Calu3 (cell line): ENCODE data around the gene PCNT. TPM values are rescaled to one million over a fixed set of nuclear protein-coding genes. Genes with fewer than 3 reads are reported as not detected.

ENCODE experiments used
- BruUV-seq: library from RNA; stranded (reverse); fragments of 400-500 nt; replicated peaks from 2 replicates; lab custom pipeline; 2021; lab: Mats Ljungman, UMichigan
- CTCF ChIA-PET: fragments of 300-600 bp; sonication (Branson Sonifier 250); formaldehyde crosslinking; loops from one replicate; lab custom pipeline; 2022; ENCODE audit warnings: antibody characterized with exemption; lab: Charles Lee
- DNase-seq: peaks from one replicate; pipeline ENCODE4 v3.0.0; 2022
- H3K27ac Mint-ChIP-seq: one replicate; pipeline ENCODE4 v1.8.0; 2022; ENCODE audit warnings: mixed read lengths; ENCODE audit not compliant: unreplicated experiment
- H3K27me3 Mint-ChIP-seq: one replicate; pipeline ENCODE4 v1.8.0; 2022; ENCODE audit warnings: mixed read lengths; ENCODE audit not compliant: unreplicated experiment
- H3K36me3 Mint-ChIP-seq: one replicate; pipeline ENCODE4 v1.8.0; 2022; ENCODE audit warnings: mild to moderate bottlenecking, moderate library complexity, mixed read lengths; ENCODE audit not compliant: insufficient read depth, unreplicated experiment
- H3K4me1 Mint-ChIP-seq: one replicate; pipeline ENCODE4 v1.8.0; 2022; ENCODE audit warnings: mild to moderate bottlenecking, low read depth, mixed read lengths; ENCODE audit not compliant: unreplicated experiment
- H3K4me3 Mint-ChIP-seq: one replicate; pipeline ENCODE4 v1.8.0; 2022; ENCODE audit warnings: mild to moderate bottlenecking, low read depth, moderate library complexity, mixed read lengths; ENCODE audit not compliant: unreplicated experiment
- H3K9me3 Mint-ChIP-seq: one replicate; pipeline ENCODE4 v1.8.0; 2022; ENCODE audit warnings: low read depth, mixed read lengths; ENCODE audit not compliant: unreplicated experiment
- intact Hi-C: fragments of 100-400 bp; cut with micrococcal nuclease; formaldehyde crosslinking; loops from one replicate; pipeline ENCODE4 v1.10.0; 2022; ENCODE audit not compliant: unreplicated experiment
- total RNA-seq: library from RNA; stranded (reverse); gene quantifications from 2 replicates; pipeline ENCODE4 v1.2.3, GENCODE V29; 2022
- TF ChIP-seq, protein P1 (sequence below): fragments of 200-600 bp; IDR thresholded peaks from one replicate; pipeline ENCODE4 v1.8.0; 2022; ENCODE audit warnings: antibody characterized with exemption; ENCODE audit not compliant: unreplicated experiment

PCNT gene
- total RNA-seq, 1 experiment from 2014 or later: 32.2 TPM

DNA sequence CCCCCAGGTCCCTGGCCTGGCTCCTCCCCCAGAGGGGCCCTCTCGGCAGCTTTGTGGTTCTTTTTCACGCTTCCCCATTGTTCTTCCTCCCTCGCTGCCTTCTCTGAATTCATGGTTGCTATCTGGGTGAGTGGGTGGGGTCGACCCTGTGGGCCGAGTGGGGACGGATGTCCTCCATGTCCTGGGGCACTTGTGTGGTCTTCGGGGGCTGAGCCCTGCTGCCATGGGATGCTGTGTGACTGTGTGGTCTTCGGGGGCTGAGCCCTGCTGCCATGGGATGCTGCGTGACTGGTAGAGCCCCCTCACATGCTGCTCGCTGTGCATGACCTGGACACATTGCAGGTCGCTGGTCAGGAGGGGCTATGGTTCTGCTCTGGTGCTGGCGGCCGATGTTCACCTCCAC, 113.1 kb downstream of the PCNT start:
- no peak overlapping the region for H3K4me3 Mint-ChIP-seq
- H3K4me1 Mint-ChIP-seq: no peaks in the 10 kb centered on the region
- H3K27ac Mint-ChIP-seq: no peak overlapping the region
- peaks cover 22% of the 10 kb centered on the region for H3K36me3 Mint-ChIP-seq
- no peak for DNase-seq
- H3K27me3 Mint-ChIP-seq: no peaks in the 10 kb centered on the region
- intact Hi-C loops: no loop called here
- TF ChIP-seq, protein P1, sequence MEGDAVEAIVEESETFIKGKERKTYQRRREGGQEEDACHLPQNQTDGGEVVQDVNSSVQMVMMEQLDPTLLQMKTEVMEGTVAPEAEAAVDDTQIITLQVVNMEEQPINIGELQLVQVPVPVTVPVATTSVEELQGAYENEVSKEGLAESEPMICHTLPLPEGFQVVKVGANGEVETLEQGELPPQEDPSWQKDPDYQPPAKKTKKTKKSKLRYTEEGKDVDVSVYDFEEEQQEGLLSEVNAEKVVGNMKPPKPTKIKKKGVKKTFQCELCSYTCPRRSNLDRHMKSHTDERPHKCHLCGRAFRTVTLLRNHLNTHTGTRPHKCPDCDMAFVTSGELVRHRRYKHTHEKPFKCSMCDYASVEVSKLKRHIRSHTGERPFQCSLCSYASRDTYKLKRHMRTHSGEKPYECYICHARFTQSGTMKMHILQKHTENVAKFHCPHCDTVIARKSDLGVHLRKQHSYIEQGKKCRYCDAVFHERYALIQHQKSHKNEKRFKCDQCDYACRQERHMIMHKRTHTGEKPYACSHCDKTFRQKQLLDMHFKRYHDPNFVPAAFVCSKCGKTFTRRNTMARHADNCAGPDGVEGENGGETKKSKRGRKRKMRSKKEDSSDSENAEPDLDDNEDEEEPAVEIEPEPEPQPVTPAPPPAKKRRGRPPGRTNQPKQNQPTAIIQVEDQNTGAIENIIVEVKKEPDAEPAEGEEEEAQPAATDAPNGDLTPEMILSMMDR: no peak
- CTCF ChIA-PET: interaction anchor here (1.9 kb wide), 1 partner anchor 10 kb away, joined by 3 read pairs; no protein-coding TSS in a partner anchor
- H3K9me3 Mint-ChIP-seq: no peaks in the 10 kb centered on the region
- no TSS peak for BruUV-seq

DNA sequence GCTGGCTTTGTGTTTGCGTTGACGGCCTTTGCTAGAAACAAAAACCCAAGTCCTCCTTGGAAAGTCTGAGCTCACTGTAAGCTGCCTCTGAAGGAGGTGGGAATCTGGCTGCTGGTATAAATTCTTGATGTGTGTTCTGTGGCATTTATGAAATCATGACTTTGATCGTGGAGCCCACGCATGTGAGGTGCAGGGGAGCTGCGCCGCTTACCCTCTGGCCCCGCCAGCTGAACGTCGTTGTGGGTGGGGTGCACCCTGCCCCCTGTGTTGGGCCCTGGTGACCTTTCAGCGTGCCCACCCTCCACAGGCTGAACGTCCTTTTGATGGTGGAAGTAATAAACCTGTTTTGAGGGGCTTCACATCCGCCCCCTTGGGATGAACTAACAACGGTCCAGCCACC, 113.6 kb downstream of the PCNT start:
- Mint-ChIP-seq H3K4me3 (no peak overlapping the region), H3K27me3 (no peaks in the 10 kb centered on the region), H3K4me1 (no peaks in the 10 kb centered on the region), H3K9me3 (no peaks in the 10 kb centered on the region), H3K36me3 (peaks cover 24% of the 10 kb centered on the region), H3K27ac (no peak overlapping the region)
- intact Hi-C loops: no loop called here
- CTCF ChIA-PET: interaction anchor here (1.9 kb wide), 1 partner anchor 10 kb away, joined by 3 read pairs; no protein-coding TSS in a partner anchor
- no TSS peak for BruUV-seq
- TF ChIP-seq, protein P1: no peak
- no peak for DNase-seq

DNA sequence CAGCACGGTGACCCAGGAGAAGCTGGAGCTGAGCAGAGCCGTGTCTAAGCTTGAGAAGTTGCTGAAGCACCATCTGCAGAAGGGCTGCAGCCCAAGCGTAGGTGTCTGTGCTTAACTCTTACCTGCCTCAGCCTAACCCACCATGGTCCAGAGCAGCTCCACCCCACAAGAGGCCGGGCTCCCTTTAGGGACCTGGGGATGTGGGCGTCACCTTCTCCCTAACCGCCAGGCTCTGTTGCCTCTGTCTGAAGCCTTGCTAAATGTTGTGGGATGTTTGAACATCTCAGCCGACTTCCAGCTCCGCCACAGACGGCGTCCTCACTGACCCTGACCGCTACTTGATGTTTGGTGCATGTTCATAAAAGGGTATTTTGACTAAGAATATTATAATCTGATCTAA, 114.3 kb downstream of the PCNT start:
- CTCF ChIA-PET: interaction anchor here (0.6 to 1.9 kb wide), 2 partner anchors 11 to 59 kb away, joined by 3 read pairs; no protein-coding TSS in a partner anchor
- H3K27me3 Mint-ChIP-seq: no peaks in the 10 kb centered on the region
- no TSS peak for BruUV-seq
- H3K9me3 Mint-ChIP-seq: no peaks in the 10 kb centered on the region
- peaks cover 32% of the 10 kb centered on the region for H3K36me3 Mint-ChIP-seq
- H3K27ac Mint-ChIP-seq: no peak overlapping the region
- no peak overlapping the region for H3K4me3 Mint-ChIP-seq
- DNase-seq: no peak
- H3K4me1 Mint-ChIP-seq: no peaks in the 10 kb centered on the region
- TF ChIP-seq, protein P1: no peak
- intact Hi-C loops: no loop called here

DNA sequence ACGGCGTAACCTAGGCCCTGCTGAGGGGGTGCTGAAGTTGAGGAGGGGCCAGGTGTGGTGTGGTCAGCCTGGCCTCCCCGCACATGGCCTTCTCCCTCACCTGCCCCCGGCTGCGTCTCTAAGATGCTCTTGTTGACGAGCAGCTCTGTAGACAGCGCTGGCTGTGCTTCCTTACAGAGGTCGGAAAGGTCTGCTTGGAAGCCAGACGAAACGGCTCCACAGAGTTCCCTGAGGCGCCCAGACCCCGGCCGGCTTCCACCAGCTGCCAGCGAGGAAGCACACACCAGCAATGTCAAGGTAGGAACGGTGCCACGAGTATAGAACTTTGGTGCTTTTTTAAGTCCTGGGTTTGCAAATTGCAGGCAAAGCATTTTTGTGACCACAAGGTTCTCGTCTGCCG, 116.0 kb downstream of the PCNT start:
- TF ChIP-seq, protein P1: no peak
- Mint-ChIP-seq H3K27ac (no peak overlapping the region), H3K36me3 (peaks cover 28% of the 10 kb centered on the region), H3K9me3 (no peaks in the 10 kb centered on the region), H3K4me3 (no peak overlapping the region), H3K27me3 (no peaks in the 10 kb centered on the region), H3K4me1 (no peaks in the 10 kb centered on the region)
- BruUV-seq: no TSS peak
- CTCF ChIA-PET: interaction anchor here (0.6 kb wide), 1 partner anchor 1740 kb away, joined by 6 read pairs; no protein-coding TSS in a partner anchor
- DNase-seq: no peak
- intact Hi-C loops: no loop called here
